ENCODE results near the gene TMED7.

DNA sequence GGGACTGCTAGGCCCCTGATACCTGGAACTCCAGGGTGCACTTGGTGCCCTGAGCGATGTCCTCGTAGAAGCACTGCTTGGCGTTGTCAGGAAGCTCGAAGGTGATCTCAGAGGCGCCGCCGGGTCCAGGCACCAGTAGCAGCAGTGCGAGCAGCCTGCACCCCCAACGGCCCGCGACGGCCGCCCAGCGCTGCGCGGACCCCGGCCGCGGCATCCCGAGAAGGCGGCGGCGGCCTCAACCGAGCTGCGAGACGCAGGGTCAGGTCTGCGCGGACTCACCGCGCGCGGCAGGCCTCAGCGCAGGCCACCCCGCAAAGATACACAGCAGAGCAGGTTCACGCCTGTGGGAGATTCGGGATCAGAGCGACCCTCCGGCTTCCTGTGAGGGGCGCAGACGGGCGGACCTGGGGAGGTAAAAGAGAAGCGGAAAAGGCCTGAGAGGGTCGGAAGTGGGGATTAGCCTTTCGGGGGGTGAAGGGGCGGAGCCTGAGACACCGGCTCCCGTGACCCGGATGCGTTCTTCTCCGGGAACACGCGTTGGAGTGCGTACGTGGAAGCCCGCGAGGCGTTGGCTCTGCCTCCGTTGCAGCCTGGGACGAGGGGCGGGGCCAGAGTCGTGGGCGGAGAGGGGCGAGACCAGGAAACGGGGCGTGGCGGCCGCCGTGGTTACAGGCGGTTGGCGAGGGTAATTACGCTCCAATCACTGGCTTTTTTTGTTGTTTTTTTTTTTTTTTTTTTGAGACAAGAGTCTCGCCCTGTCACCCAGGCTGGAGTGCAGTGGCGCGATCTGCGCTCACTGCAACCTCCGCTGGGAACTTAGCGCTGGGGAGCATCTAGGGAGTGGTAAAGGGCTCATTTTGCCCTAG is at the start of gene TMED7:
- TF ChIP-seq CTCF (IDR thresholded peaks at IDR 0.05) = no peak
- TF ChIP-seq POLR2AphosphoS5 (IDR thresholded peaks at IDR 0.05) = peak in 2 of 3 donors; percentile 60 to 91
- TF ChIP-seq POLR2A (IDR thresholded peaks at IDR 0.05) = peak in 1 of 2 donors; percentile 37

Measured in suprapubic skin (tissue), 4 donors.